Activated naive CD4-positive, alpha-beta T cell treated with anti-CD3 and anti-CD28 coated beads, Interleukin-2, amount 50 U/mL, for 24 hours (primary cell): ENCODE data around the gene DTX1.

ENCODE experiments used
- H3K27ac Mint-ChIP-seq: one replicate; pipeline ENCODE4 v1.8.0; 2021; ENCODE audit warnings: mild to moderate bottlenecking, mixed read lengths
- H3K27me3 Mint-ChIP-seq: one replicate; pipeline ENCODE4 v1.8.0; 2021; ENCODE audit warnings: mixed read lengths
- H3K36me3 Mint-ChIP-seq: one replicate; pipeline ENCODE4 v1.8.0; 2021; ENCODE audit warnings: mixed read lengths
- H3K4me1 Mint-ChIP-seq: one replicate; pipeline ENCODE4 v1.8.0; 2021; ENCODE audit warnings: mixed read lengths
- H3K4me3 Mint-ChIP-seq: one replicate; pipeline ENCODE4 v1.8.0; 2021; ENCODE audit warnings: mild to moderate bottlenecking, mixed read lengths
- H3K9me3 Mint-ChIP-seq: one replicate; pipeline ENCODE4 v1.8.0; 2021; ENCODE audit warnings: mixed read lengths

The DTX1 gene

DNA sequence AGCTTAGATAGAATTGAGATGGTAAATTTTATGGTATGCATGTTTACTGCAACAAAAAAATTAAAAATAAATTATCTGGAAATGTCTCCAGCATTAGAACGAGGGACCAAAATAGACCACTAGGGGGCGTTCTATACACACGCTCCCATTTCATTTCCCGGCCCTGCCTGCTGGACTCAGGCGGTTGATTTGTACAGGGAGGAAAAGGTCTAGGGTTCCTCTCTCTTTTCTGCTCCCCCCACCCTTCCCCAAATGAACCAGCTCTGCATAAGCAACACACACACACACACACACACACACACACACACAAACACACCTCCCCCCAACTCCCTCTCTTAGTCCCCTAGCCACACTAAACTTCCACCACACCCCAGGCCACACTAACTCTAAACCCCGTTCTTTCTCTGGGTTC lies 7.8 kb upstream of the DTX1 start:
- H3K27me3 Mint-ChIP-seq, result no peaks in the 10 kb centered on the region
- no peak overlapping the region for H3K4me3 Mint-ChIP-seq
- peaks cover 49% of the 10 kb centered on the region for H3K4me1 Mint-ChIP-seq
- no peaks in the 10 kb centered on the region for H3K9me3 Mint-ChIP-seq
- H3K27ac Mint-ChIP-seq, result no peak overlapping the region
- H3K36me3 Mint-ChIP-seq, result no peaks in the 10 kb centered on the region

DNA sequence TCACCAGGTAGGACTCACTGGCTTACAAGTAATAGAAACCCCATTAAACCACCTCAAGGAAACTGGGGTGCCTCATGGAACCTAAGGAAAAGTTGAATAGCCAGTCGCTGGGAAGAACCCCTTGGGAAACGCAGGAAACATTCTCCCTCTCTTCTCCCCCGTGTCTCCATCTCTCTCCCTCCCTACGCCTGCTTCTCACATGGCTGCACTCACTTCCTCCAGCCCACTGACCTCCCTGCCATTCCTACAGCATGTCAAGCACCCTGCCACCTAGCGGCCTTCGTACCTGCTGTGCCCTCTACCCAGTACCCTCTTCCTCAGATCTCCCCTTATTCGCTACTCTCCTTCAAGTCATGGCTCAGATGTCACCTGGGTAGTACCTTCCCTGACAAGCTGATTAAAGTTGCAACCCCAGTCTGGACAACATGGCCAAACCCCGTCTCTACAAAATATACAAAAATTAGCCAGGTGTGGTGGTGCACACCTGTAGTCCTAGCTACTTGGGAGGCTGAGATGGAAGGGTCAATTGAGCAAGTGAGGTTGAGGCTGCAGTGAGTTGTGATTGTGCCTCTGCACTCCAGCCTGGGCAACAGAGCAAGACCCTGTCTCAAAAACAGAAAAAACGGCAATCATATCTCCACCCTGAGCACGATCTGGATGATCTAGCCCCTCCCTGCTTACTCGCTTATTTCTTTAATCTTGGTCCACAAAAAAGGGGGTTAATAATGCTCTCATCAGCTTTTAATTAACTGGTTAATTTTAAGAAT lies 6.4 kb upstream of the DTX1 start:
- Mint-ChIP-seq H3K4me3 (no peak overlapping the region), H3K27ac (no peak overlapping the region), H3K36me3 (no peaks in the 10 kb centered on the region), H3K9me3 (no peaks in the 10 kb centered on the region), H3K4me1 (peaks cover 57% of the 10 kb centered on the region), H3K27me3 (no peaks in the 10 kb centered on the region)

DNA sequence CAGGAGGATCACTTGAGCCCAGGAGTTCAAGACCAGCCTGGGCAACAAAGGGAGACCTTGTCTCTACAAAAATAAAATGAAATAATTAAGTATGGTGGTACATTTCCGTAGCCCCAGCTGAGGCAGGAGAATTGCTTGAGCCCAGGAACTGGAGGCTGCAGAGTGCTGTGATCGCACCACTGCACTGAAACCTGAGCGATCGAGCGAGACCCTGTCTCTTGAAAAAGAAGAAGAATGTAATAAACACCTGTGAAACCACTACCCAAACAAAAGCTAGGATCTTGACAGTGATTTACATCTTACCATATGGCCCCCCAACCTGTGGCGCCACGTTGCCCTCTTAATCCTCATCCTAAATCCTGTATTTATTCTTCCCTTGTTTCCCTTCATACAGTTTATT lies 5.7 kb upstream of the DTX1 start:
- Mint-ChIP-seq H3K27me3 (no peaks in the 10 kb centered on the region), H3K9me3 (no peaks in the 10 kb centered on the region), H3K4me3 (no peak overlapping the region), H3K27ac (no peak overlapping the region), H3K4me1 (peaks cover 60% of the 10 kb centered on the region), H3K36me3 (no peaks in the 10 kb centered on the region)

DNA sequence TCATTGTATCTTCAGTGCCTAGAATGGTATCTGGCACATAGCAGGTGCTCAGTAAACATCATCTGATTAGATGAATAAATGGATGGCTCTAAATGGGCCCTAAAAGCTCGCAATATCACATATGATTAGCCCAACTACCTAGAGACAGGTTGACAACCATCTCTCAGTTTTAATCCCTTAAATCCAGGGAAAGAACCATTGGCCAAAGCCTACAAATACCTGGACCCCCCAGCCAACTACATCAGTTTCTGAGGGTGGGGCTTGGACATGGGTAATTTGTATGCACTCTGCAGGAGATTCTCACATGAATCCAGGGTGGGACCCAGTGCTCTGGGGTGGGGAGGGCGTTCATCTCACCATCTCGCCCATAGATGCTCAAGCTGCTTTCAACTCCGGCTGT lies 4.8 kb upstream of the DTX1 start:
- no peaks in the 10 kb centered on the region for H3K9me3 Mint-ChIP-seq
- peaks cover 66% of the 10 kb centered on the region for H3K4me1 Mint-ChIP-seq
- H3K27me3 Mint-ChIP-seq, result no peaks in the 10 kb centered on the region
- no peak overlapping the region for H3K27ac Mint-ChIP-seq
- H3K4me3 Mint-ChIP-seq, result no peak overlapping the region
- H3K36me3 Mint-ChIP-seq, result no peaks in the 10 kb centered on the region

- H3K27ac Mint-ChIP-seq, result no peak overlapping the region
- H3K4me3 Mint-ChIP-seq, result no peak overlapping the region
- H3K36me3 Mint-ChIP-seq, result no peaks in the 10 kb centered on the region
- H3K4me1 Mint-ChIP-seq, result peaks cover 66% of the 10 kb centered on the region
- no peaks in the 10 kb centered on the region for H3K27me3 Mint-ChIP-seq
- no peaks in the 10 kb centered on the region for H3K9me3 Mint-ChIP-seq
These were observed 4.2 kb upstream of the DTX1 start for GRCh38 chr12:113052326-113052725.

DNA sequence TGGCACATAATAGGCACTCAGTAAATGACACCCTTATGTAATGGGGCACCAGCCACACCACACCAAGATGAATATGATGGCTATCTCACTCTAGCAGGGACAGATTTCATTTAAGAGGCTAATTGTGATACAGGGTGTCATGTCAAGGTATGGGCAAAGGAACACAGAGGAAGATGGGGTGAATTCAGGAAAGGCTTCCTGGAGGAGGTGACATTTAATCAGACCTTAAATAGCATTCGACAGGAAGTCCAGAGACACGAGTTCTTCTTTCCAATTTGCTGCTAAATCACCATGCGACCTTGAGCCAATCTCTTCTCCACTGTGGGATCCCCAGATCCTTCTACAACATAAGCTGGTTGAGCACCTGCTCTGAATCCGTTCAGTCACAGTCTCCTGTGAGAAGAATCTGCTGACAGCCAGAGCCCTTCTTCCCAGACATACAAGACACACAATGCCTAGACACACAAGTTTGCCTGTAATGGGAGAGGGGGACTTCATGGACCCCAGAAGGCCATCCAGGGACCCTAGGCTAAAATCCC lies 1.5 kb upstream of the DTX1 start:
- peaks cover 52% of the 10 kb centered on the region for H3K4me1 Mint-ChIP-seq

GRCh38 chr12:113055594-113056380 lies 743 bp upstream of the DTX1 start:
- Mint-ChIP-seq H3K4me3 (peak overlapping the region; percentile 81), H3K36me3 (no peaks in the 10 kb centered on the region), H3K27ac (peak overlapping the region; percentile 78), H3K4me1 (peaks cover 45% of the 10 kb centered on the region), H3K27me3 (no peaks in the 10 kb centered on the region), H3K9me3 (no peaks in the 10 kb centered on the region)

More for the DNA sequence above, 1.5 kb upstream of the DTX1 start:
- peak overlapping the region; percentile 63 for H3K4me3 Mint-ChIP-seq
- H3K36me3 Mint-ChIP-seq, result no peaks in the 10 kb centered on the region
- no peaks in the 10 kb centered on the region for H3K9me3 Mint-ChIP-seq
- H3K27me3 Mint-ChIP-seq, result no peaks in the 10 kb centered on the region
- H3K27ac Mint-ChIP-seq, result peak overlapping the region; percentile 15

GRCh38 chr12:113056381-113056630 lies 224 bp upstream of the DTX1 start:
- H3K36me3 Mint-ChIP-seq, result no peaks in the 10 kb centered on the region
- H3K9me3 Mint-ChIP-seq, result no peaks in the 10 kb centered on the region
- H3K27me3 Mint-ChIP-seq, result no peaks in the 10 kb centered on the region
- peaks cover 41% of the 10 kb centered on the region for H3K4me1 Mint-ChIP-seq
- peak overlapping the region; percentile 78 for H3K27ac Mint-ChIP-seq
- peak overlapping the region; percentile 81 for H3K4me3 Mint-ChIP-seq

DNA sequence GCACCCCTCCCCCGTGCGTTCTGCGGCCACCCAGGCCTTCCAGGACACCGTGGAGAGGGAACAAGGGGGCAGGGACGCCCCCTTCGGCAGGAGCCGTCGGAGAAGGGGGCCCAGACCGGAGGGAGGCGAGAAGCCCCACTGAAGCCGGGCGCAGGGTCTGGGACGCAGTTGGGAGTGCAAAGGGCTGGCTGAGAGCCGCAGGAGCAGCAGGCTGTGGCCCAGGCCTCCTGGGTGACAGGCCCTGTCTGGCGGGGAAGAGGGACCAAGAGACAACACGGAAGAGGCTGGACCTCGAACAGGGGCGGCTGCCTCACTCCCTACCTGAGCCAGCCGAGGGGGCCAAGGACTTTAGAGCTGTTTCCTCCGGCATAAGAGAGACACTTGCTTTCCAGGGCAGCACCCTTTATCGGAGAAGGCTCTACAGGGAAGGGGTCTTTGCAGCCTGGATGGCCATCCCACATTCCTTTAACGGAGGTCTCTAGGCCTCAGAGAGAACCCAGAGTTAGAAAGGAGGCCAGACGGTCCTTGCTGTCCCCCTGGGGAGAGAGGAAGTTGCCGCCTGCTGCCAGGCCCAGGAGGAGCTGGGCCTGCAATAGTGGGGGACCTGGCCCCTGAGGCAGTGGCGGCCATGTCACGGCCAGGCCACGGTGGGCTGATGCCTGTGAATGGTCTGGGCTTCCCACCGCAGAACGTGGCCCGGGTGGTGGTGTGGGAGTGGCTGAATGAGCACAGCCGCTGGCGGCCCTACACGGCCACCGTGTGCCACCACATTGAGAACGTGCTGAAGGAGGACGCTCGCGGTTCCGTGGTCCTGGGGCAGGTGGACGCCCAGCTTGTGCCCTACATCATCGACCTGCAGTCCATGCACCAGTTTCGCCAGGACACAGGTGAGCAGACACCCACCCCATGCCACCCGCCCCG lies 1.3 kb downstream of the DTX1 start:
- Mint-ChIP-seq H3K9me3 (no peaks in the 10 kb centered on the region), H3K27ac (peak overlapping the region; percentile 77), H3K36me3 (no peaks in the 10 kb centered on the region), H3K4me1 (peaks cover 26% of the 10 kb centered on the region), H3K27me3 (no peaks in the 10 kb centered on the region), H3K4me3 (peak overlapping the region; percentile 66)

GRCh38 chr12:113058553-113058952 lies 2.0 kb downstream of the DTX1 start:
- Mint-ChIP-seq H3K27ac (peak overlapping the region; percentile 46), H3K36me3 (no peaks in the 10 kb centered on the region), H3K27me3 (no peaks in the 10 kb centered on the region), H3K4me1 (peaks cover 25% of the 10 kb centered on the region), H3K4me3 (peak overlapping the region; percentile 37), H3K9me3 (no peaks in the 10 kb centered on the region)

DNA sequence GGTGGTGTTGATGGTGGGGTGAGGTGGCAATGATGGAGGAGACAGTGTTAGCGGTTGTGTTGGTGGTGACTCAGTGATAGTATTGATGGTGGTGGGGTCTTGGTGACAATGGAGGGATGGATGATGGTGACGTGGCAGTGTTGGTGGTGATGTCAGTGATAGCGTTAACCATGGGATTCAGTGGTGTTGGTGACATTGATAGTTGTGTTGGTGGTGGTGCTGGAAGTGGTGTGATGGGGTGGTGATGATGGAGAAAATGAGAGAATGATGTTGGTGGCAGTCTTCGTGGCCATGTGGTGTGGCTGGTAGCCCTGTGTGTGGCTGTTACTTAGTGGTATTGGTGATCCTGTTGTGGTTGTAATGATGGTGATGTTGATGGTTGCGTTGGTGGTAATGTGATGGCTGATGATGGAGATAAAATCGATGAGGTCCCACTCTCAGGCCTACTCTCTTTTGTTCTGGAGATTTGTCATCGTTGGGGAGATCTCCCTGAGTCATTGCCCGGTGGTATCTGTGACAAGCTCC lies 2.6 kb downstream of the DTX1 start:
- Mint-ChIP-seq H3K4me1 (peaks cover 30% of the 10 kb centered on the region), H3K27ac (no peak overlapping the region), H3K36me3 (no peaks in the 10 kb centered on the region), H3K27me3 (no peaks in the 10 kb centered on the region), H3K9me3 (no peaks in the 10 kb centered on the region), H3K4me3 (no peak overlapping the region)

- Mint-ChIP-seq H3K9me3 (no peaks in the 10 kb centered on the region), H3K4me3 (no peak overlapping the region), H3K27ac (no peak overlapping the region), H3K36me3 (no peaks in the 10 kb centered on the region), H3K4me1 (peaks cover 28% of the 10 kb centered on the region), H3K27me3 (no peaks in the 10 kb centered on the region)
These were observed 3.9 kb downstream of the DTX1 start for GRCh38 chr12:113060336-113060960.

DNA sequence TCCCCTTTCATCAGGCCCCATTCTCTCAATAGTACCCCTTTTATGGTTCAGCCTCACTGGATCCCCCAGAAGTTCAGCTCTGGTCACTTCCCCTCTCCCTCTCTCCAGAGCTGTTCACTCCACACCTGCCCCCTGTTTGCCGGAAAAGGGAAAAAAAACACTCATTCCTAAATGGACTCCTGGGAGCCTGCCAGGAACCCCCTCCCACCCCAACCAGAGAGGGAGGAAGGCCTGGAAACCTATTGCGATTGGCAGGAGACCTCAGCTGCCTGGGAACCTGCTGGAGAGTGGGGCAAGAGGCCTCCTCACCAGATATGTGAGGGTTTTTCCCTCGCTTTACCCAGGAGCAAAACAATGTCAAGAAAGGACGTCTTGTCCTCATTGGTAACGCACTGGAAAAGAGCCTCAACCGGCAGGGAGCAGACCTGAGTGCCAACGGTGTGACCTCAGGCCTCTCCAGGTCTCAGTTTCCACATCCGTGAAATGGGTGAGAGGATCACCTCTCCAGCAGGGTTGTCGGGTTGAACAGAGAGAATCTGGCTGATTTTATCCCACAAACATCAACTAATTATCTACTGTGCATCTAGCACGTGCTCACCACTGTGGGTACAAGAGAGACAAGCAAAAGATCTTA lies 4.6 kb downstream of the DTX1 start:
- Mint-ChIP-seq H3K4me1 (peaks cover 29% of the 10 kb centered on the region), H3K27me3 (no peaks in the 10 kb centered on the region), H3K9me3 (no peaks in the 10 kb centered on the region), H3K4me3 (peak overlapping the region; percentile 23), H3K27ac (no peak overlapping the region), H3K36me3 (no peaks in the 10 kb centered on the region)

DNA sequence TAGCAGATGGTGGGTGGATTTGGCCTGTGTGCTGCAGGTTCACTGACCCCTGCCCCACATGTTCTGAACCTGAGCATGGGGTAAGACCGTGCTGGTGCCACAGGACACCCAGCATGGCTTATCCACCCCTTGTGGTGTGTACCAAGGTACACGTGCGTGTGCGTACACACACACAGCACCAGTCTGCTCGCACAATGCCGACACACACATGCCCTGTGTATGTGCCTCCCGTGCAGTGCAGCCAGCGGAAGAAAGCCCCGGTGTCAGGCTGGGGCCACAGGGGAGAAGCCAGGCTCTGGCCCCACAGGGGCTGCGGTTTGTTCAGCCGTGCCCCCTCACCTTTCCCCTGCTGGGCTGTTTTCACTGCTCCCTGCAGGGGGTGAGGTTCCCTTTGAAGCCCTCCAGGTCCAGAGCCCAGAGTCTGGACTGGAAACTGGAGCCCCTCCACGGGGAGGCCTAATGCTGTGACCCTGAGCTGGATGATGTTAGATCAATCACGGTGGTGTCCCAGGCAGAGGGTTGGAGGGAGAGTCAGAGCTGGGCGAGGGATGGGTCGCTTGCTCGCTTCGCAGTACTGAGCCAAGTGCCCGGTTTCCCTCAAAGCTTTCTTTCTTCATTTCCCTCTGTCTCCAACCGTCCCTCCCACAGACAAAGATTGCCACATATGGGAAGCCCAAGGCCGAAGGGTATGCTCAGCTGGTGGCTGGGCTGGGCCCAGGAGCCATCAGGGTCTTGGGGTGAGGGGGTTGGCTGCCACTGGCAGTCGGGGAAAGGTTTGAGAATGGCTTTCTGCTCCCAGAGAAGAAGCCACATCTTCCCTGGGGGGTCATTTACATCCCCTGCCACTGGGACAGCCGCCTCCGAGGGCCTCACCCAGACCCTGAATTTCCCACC lies 6.2 kb downstream of the DTX1 start:
- H3K4me3 Mint-ChIP-seq, result no peak overlapping the region
- H3K4me1 Mint-ChIP-seq, result peaks cover 38% of the 10 kb centered on the region
- no peaks in the 10 kb centered on the region for H3K36me3 Mint-ChIP-seq
- no peaks in the 10 kb centered on the region for H3K27me3 Mint-ChIP-seq
- H3K9me3 Mint-ChIP-seq, result no peaks in the 10 kb centered on the region
- H3K27ac Mint-ChIP-seq, result no peak overlapping the region
